Skeletal muscle tissue (tissue), 4 donors: Measurements from ENCODE around the gene PLA2R1. TPM values are rescaled to one million over a fixed set of nuclear protein-coding genes. Genes with fewer than 3 reads are reported as not detected.
A peak's percentile ranks its signal among the peaks of the same experiment; 100 is the strongest.

ENCODE experiments used
- H3K27ac ChIP-seq: one replicate; pipeline ENCODE4 v1.7.0; 2013; ENCODE audit warnings: mild to moderate bottlenecking, low read depth, low read length, inconsistent platforms
- H3K27me3 ChIP-seq, 3 donors: one replicate each; pipeline ENCODE4 v1.7.0; 2013; ENCODE audit warnings: low read length in 3 of 3; ENCODE audit not compliant: control insufficient read depth in 3 of 3, insufficient read depth in 3 of 3
- H3K36me3 ChIP-seq, 3 donors: one replicate each; pipeline ENCODE4 v1.7.0; 2013; ENCODE audit warnings: low read length in 3 of 3; ENCODE audit not compliant: control insufficient read depth in 3 of 3, insufficient read depth in 3 of 3
- H3K4me1 ChIP-seq, 3 donors: one replicate each; pipeline ENCODE4 v1.7.0; 2013; ENCODE audit warnings: low read length in 3 of 3, mild to moderate bottlenecking in 3 of 3; ENCODE audit not compliant: control insufficient read depth in 3 of 3, insufficient read depth in 3 of 3
- H3K4me3 ChIP-seq, 3 donors: one replicate each; pipeline ENCODE4 v1.7.0; 2013; ENCODE audit warnings: low read length in 3 of 3
- H3K9ac ChIP-seq, 3 donors: one replicate each; pipeline ENCODE4 v1.7.0; 2013; ENCODE audit warnings: low read length in 3 of 3, mild to moderate bottlenecking in 3 of 3, moderate library complexity in 2 of 3, low read depth in 1 of 3
- H3K9me3 ChIP-seq, 3 donors: one replicate each; pipeline ENCODE4 v1.7.0; 2013; ENCODE audit warnings: low read length in 3 of 3; ENCODE audit not compliant: control insufficient read depth in 3 of 3
- total RNA-seq: library from RNA; depleted of rRNA; stranded (reverse); fragments of >200 nt; gene quantifications from one replicate; pipeline ENCODE4 v1.2.3, GENCODE V29; 2014
- donor health status: Osteomylitis.

The PLA2R1 gene
- total RNA-seq = 2.6 TPM

- H3K4me3 ChIP-seq = peak within 1 kb of the TSS; percentile 75 to 81 (median 78)
- peaks cover 3 to 5% (median 5%) of the 10 kb centered on the region in 3 donors for H3K4me1 ChIP-seq
- H3K27me3 ChIP-seq = peaks cover 0 to 7% (median 6%) of the 10 kb centered on the region in 3 donors
- H3K27ac ChIP-seq = no peak within 1 kb of the TSS
- no peaks in the 10 kb centered on the region for H3K36me3 ChIP-seq
- peak within 1 kb of the TSS; percentile 64 to 74 (median 72) for H3K9ac ChIP-seq
- H3K9me3 ChIP-seq = no peaks in the 10 kb centered on the region
Observed at GRCh38 chr2:160062292-160063005, at the start of gene PLA2R1. TSS of gene PLA2R1 (minus strand) at chr2:160062615. CDS start at chr2:160062403, 212 bp downstream.

GRCh38 chr2:160110674-160111239 is 48.3 kb upstream of the PLA2R1 start:
- no peak overlapping the region for H3K9ac ChIP-seq
- H3K9me3 ChIP-seq = no peaks in the 10 kb centered on the region
- no peaks in the 10 kb centered on the region for H3K27me3 ChIP-seq
- no peak overlapping the region for H3K27ac ChIP-seq
- H3K4me3 ChIP-seq = no peak overlapping the region
- no peaks in the 10 kb centered on the region for H3K4me1 ChIP-seq
- H3K36me3 ChIP-seq = peaks cover 17 to 23% (median 18%) of the 10 kb centered on the region in 3 donors

- Histone ChIP-seq H3K9ac (no peak overlapping the region), H3K27ac (no peak overlapping the region), H3K36me3 (peaks cover 17 to 23% (median 18%) of the 10 kb centered on the region in 3 donors), H3K4me1 (no peaks in the 10 kb centered on the region), H3K27me3 (no peaks in the 10 kb centered on the region), H3K4me3 (no peak overlapping the region), H3K9me3 (no peaks in the 10 kb centered on the region)
Observed at GRCh38 chr2:160109939-160110673, 47.7 kb upstream of the PLA2R1 start.

GRCh38 chr2:160109243-160109642 is 46.8 kb upstream of the PLA2R1 start:
- no peaks in the 10 kb centered on the region for H3K4me1 ChIP-seq
- H3K9ac ChIP-seq = no peak overlapping the region
- no peaks in the 10 kb centered on the region for H3K27me3 ChIP-seq
- no peak overlapping the region for H3K4me3 ChIP-seq
- H3K36me3 ChIP-seq = peaks cover 17 to 23% (median 18%) of the 10 kb centered on the region in 3 donors
- H3K9me3 ChIP-seq = no peaks in the 10 kb centered on the region
- H3K27ac ChIP-seq = no peak overlapping the region

GRCh38 chr2:160108646-160109045 is 46.2 kb upstream of the PLA2R1 start:
- Histone ChIP-seq H3K27ac (no peak overlapping the region), H3K4me1 (no peaks in the 10 kb centered on the region), H3K4me3 (no peak overlapping the region), H3K27me3 (no peaks in the 10 kb centered on the region), H3K9me3 (no peaks in the 10 kb centered on the region), H3K9ac (no peak overlapping the region), H3K36me3 (peaks cover 17 to 23% (median 19%) of the 10 kb centered on the region in 3 donors)

GRCh38 chr2:160105366-160105765 is 43.0 kb upstream of the PLA2R1 start:
- Histone ChIP-seq H3K4me1 (no peaks in the 10 kb centered on the region), H3K9ac (no peak overlapping the region), H3K36me3 (peaks cover 17% of the 10 kb centered on the region in 3 donors), H3K9me3 (no peaks in the 10 kb centered on the region), H3K27me3 (no peaks in the 10 kb centered on the region), H3K27ac (no peak overlapping the region), H3K4me3 (no peak overlapping the region)

GRCh38 chr2:160104115-160104514 is 41.7 kb upstream of the PLA2R1 start:
- peaks cover 11 to 12% (median 11%) of the 10 kb centered on the region in 3 donors for H3K36me3 ChIP-seq
- no peak overlapping the region for H3K27ac ChIP-seq
- H3K4me3 ChIP-seq = no peak overlapping the region
- no peak overlapping the region for H3K9ac ChIP-seq
- no peaks in the 10 kb centered on the region for H3K9me3 ChIP-seq
- no peaks in the 10 kb centered on the region for H3K4me1 ChIP-seq
- H3K27me3 ChIP-seq = no peaks in the 10 kb centered on the region

GRCh38 chr2:160097326-160097725 is 34.9 kb upstream of the PLA2R1 start:
- Histone ChIP-seq H3K4me1 (no peaks in the 10 kb centered on the region), H3K9ac (no peak overlapping the region), H3K9me3 (peaks cover 0 to 4% (median 0%) of the 10 kb centered on the region in 3 donors), H3K36me3 (peaks cover under 1 to 3% (median 3%) of the 10 kb centered on the region in 3 donors), H3K27ac (no peak overlapping the region), H3K27me3 (no peaks in the 10 kb centered on the region), H3K4me3 (no peak overlapping the region)

GRCh38 chr2:160096409-160096808 is 34.0 kb upstream of the PLA2R1 start:
- peaks cover 0 to 4% (median 0%) of the 10 kb centered on the region in 3 donors for H3K9me3 ChIP-seq
- H3K27me3 ChIP-seq = no peaks in the 10 kb centered on the region
- H3K27ac ChIP-seq = no peak overlapping the region

GRCh38 chr2:160092445-160092844 is 30.0 kb upstream of the PLA2R1 start:
- Histone ChIP-seq H3K9ac (no peak overlapping the region), H3K9me3 (peaks cover 8 to 22% (median 14%) of the 10 kb centered on the region in 3 donors), H3K27ac (no peak overlapping the region), H3K27me3 (no peaks in the 10 kb centered on the region), H3K4me1 (no peaks in the 10 kb centered on the region), H3K36me3 (no peaks in the 10 kb centered on the region), H3K4me3 (no peak overlapping the region)

More at GRCh38 chr2:160096409-160096808, 34.0 kb upstream of the PLA2R1 start:
- H3K4me1 ChIP-seq = no peaks in the 10 kb centered on the region
- H3K4me3 ChIP-seq = no peak overlapping the region
- H3K9ac ChIP-seq = no peak overlapping the region
- no peaks in the 10 kb centered on the region for H3K36me3 ChIP-seq
